HG03196 (cell line): ENCODE measurements around the gene FAM240A.

ENCODE experiments used
- ATAC-seq: cut with Tn5 transposase; IDR thresholded peaks from one replicate; pipeline ENCODE4 v1.9.1; 2021; ENCODE audit not compliant: unreplicated experiment

Gene FAM240A

DNA sequence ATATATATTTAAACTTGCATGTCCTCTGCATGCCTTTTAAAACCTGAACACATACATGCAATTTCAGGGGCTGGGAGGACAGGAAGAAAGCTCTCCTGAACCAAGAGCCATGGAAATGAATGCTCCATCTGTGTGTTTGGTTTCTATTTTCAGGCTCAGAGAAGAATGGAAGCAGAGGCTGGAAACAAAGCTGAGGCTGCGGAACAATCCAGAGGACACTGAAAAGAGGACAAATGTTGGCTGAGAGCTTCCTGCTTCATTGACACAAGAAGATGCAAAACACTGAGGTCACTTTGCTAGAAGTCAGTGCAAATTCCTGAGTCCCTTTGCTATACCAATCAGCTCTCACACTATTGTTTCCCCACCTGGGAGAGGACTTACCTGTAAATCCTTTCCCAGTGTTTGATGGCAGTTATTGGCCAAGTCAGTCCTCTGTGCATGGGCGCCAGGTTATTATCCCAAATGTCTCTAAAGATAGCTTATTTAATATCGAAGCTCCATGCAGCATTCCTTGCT lies 12.7 kb downstream of the FAM240A start:
- ATAC-seq, result no peak

DNA sequence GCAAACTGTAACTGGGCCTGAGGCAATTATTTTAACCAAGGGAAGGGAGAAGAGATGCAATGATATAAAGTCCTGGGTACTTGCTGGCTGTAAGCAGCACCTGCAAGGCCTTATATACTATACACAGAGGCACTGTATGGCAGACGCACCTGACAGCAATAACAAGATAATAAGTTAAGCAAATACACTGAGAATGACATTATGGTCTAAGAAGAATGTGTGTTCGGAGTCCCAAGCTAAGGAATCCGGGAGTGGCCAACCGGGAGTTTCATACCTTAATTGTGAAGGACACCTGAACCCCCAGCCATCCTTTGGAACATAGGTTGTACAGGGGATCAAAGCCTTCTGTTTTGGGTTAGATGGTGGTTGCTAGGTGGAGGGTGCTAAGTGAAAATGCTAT lies 13.7 kb downstream of the FAM240A start:
- ATAC-seq, result no peak

DNA sequence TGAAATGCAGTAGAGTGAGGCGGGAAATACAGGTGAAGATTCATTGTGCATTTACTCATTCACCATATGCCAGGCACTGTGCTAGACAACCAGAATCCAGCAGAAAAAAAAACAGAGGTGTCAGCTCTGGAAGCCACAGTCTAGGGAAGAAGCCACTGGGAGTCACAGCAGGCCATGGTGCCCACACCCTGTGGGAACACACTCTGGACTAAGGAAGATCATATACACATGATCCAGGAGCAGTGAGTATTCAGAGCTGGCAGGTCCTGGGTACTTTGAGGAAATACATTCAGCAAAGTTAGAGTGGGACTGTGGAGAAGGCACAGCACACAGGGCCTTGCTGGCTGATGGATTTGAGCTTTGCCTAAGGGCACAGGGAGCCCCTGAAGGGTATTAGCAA lies 14.8 kb downstream of the FAM240A start:
- no peak for ATAC-seq

DNA sequence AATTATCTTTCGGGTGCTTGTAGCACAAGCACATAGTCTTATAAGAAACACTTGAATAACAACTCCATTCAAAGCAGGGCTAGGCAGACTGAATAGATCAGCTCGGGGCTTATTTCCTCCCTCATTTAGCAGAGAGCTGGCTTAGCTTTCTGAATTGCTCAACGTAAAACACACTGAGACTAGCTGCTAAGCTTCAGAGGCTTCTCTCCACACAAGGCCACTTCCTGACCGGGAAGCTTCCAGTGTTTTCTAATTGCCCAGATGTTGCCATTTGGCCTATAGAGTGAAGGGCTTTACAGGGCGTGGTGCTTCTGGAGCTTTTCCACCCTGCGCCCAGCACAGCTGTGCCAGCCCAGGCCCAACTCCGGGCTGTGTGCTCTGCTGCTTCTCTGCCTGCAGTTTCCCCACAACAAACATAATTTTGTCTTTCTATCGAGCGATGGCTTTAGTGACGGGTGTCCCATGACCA lies 16.6 kb downstream of the FAM240A start:
- ATAC-seq, result no peak

DNA sequence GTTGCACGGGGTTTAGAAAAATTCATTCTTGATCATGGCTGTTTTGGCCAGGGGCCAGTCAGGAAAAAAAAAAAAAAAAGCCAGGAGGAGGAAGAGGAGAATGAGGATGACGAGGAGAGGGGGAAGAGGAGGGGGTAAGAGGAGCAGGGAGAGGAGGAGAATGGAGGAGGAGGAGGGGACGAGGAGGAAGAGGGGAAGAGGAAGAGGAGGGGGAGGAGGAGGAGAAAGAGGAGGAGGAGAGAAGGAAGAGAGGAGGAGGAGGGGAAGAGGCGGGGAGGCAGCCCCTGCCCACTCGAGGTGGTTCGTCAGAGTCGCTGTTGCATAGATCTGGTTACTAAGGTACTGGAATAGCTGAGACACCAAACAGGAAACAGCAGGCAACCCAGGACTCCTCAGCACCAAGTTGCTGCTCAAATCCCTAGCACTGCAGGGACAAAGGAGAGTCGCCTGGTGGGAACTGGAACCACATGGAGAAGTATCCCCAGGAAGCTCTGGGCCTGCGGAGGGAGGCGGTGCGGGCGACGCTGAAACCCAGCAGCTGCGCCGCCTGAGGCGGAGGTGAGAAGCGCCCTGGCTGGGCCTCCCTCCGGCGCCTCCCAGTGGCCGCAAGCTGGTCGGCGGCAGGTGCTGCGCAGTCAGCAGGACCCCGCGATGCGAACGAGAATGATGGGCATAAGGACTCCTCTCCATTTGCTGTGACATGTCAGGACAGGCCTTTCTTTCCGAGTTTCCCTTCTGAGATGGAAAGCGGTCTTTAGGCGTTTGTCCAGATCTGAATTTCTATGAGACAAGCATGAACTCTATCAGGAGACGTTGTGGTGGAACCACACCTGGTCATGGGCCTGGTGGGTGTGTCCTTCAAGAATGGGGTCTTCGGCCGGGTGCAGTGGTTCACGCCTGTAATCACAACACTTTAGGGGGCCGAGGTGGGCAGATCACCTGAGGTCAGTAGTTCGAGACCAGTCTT lies 17.5 kb downstream of the FAM240A start:
- ATAC-seq, result peak; percentile 88

DNA sequence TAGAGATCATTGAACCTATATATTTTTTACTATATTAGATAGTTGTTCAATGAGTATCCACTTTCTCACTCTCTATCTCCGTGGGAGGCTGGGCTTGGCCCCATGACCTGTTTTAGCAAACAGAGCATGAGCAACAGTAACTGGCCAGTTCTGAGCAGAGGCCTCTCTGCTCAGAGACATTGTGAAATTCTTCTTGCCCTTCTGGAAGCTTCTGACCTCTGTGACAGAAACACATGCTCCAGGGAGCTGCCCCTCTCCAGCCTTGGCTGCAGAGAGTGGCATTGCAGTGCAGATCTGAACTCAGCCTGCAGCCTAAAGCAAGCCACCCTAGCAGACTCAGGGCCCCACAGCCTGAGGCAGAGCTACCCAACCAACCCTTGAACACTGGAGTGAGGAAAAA lies 20.5 kb downstream of the FAM240A start:
- ATAC-seq, result no peak

DNA sequence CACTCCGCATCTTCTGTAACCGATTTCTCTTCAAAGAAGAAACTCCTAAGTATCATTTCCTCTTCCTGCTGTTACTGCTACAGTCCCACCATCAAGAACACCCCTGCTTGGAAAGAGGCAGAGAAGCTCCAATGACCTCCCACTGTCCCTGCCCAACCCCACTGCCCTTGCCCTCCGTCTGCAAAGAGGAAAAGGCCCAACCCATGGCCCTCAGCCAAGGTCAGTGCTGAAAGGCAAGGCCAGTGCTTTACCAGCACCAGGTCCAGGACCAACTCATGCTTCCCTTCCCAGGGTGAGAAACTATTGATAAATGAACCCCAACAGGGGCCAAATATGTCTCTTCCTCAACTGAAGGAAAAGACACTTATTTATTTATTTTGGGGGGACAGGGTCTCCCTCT lies 22.5 kb downstream of the FAM240A start:
- no peak for ATAC-seq

DNA sequence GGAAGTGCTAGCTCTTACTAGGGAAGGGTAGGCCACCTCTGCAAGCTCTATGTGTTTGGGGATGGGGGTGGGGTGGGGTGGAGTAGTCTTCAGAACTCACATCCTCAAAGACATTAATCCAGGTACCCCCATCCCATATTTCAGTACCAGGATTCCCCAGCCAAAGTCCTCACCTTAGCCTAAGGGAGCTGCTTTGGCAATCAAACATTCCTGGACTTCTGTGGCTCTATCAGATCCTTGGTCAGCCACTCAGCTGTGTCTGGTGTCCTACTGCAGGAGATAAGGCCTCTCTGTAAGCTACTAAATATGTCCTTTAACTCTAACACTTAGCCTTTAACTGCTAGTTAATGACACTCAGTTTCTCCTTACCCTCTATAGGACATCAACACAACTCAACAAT lies 26.9 kb downstream of the FAM240A start:
- ATAC-seq, result no peak

DNA sequence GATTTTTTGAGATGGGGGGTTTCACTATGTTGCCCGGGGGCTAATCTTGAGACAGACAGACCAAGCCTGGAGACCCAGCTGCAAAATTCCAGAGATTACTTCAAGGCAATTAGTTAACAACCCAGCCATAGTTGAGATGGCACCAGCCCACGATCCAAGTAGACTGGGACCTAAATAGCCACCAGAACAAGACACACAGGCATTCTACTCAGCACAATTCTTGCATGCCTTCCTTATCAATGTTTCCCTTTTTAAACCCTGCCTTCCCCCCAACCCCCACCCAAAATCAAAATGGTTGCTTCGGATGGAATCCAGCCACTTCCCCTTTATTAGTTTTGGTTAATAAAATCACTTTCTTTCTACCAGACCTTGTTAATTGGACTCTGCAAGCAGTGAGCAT lies 28.6 kb downstream of the FAM240A start:
- no peak for ATAC-seq

DNA sequence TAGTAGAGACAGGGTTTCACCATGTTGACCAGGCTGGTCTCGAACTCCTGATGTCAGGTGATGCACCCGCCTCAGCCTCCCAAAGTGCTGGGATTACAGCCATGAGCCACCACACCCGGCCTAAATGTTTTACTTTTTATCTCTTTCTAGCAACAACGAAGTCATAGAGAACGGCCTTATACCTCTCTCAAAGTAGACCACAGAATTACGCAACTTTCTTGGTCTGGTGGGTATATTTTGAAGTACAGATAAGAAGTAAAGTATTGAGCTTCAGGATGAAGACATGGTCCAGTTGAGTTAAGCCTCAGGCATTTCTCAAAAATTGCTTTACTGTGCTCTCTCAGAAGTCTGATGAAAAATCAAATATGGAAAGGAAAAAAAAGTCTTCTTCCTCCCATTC lies 30.6 kb downstream of the FAM240A start:
- no peak for ATAC-seq

DNA sequence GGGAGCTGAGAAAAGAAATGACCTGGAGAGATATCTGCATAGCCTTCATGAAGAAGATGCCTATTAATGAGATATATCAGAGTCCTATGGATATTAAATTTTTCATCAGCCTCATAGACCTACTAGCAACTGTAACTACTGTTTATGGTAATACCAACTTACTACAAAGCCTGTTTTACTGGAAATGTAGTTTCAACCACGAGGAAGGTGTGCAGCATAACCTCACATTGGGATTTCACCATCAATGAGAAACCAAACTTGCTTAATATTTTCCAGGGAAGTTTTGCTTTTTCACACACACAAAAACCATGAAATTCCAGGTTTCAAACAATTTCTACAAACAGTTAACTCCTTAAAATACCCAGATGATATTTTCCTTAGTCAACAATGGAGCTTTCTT lies 31.4 kb downstream of the FAM240A start:
- ATAC-seq, result no peak

DNA sequence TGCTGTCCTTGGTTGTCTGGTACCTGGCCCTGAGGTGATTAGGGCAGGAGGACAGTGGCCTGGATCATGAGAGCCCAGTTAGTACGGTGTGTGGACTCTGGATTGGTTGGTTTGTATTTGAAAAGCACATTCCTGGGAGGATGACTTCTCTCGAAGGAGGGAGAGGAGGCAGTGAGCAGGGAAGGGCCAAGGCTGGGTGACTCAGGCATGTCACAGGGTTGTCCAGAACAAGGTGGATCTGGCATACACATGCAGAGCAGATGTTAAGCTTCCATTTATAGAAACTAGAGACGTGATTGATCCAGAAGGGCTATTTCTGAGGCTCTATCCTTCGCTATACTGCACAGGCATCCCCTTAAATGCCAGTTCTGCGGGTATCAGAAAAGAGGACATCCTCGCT lies 34.4 kb downstream of the FAM240A start:
- ATAC-seq, result no peak

DNA sequence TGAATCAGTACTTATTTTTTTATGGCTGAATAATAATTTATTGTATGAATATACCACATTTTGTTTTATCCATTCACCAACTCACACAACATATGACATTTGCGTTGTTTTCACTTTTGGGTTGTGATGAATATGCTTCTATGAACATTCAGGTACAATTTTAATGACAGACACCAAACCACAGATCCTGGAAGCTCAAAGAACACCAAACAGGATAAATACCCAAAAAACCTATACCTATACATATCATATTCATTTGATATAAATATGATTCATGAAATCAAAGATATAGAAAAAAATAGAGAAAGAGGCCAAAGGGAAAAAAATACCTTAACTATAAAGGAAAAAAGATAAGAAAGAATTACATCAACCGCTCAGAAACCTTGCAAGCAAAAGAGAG lies 35.8 kb downstream of the FAM240A start:
- ATAC-seq, result no peak

DNA sequence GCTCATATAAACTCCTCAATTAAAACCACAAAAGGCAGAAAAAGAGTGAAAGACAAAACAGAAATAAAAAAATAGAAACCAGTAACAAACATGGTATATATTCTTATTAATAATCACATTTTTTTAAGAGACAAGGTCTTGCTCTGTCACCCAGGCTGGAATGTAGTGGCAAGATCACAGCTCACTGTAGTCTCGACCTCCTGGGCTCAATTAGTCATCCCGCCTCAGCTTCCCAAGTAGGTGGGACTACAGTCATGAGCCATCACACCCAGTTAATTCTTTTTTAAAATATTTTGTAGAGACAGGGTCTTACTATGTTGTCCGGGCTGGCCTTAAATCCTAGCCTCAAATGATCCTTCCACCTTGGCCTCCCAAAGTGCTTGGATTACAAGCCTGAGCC lies 37.1 kb downstream of the FAM240A start:
- no peak for ATAC-seq

DNA sequence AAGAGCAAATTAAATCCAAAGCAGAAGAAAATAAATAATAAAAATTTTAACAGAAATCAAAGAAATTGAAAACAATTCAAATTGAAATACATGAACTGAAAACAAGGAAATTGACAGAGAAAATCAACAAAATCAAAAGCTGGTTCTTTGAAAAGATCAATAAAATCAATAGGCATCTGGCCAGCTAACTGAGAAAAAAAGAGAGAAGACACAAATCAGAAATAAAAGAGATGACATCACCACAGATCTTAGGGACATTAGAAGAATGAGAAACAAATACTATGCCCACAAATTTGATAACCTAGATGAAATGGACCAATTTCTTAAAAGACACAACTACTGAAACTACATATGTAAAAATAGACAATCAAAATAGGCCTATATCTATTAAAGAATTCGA lies 38.8 kb downstream of the FAM240A start:
- no peak for ATAC-seq

DNA sequence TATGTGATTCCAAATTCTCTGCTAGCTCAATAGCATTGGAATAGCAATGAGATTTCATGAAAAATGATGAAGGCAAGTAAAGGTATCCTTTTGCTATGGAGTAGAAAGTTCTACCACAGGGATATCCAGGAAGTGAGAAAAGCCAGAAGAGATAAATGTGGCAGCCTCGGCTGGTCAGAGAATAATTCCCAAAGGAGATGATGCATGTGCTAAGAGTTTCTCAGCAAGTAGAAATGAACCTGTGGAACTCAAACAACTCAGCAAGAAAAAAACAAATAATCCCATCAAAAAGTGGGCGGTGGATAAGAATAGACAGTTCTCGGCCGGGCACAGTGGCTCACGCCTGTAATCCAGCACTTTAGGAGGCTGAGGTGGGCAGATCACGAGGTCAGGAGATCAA lies 42.9 kb downstream of the FAM240A start:
- ATAC-seq, result no peak

DNA sequence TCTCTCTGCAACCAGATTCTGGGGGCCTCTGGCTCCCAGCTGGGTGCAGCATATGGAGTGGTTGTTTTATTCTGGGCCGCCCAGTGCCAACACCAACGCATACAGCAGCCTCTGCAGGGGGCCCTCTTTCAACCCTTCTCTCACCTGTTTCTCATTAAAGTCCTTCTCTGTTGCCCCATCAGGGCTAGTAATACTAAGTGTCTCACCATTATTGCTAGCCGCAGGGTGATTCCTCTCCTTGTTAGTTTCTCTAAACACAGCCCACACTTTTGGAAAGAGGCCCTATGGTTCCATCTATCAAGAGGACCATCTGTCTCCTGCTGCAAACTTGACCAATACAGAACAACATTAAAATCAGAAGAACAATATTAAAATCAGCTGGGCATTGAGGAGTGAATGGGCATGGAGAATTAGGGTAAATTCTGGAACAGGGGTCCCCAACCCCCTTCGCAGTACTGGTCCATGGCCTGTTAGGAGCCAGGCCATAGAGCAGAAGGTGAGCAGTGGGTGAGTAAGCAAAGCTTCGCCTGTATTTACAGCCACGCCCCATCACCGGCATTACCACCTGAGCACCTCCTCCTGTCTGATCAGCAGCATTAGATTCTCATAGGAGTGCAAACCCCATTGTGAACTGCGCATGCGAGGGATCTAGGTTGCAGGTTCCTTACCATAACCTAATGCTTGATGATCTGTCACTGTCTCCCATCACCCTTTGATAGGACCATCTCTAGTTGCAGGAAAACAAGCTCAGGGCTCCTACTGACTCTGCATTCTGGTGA lies 44.6 kb downstream of the FAM240A start:
- no peak for ATAC-seq

DNA sequence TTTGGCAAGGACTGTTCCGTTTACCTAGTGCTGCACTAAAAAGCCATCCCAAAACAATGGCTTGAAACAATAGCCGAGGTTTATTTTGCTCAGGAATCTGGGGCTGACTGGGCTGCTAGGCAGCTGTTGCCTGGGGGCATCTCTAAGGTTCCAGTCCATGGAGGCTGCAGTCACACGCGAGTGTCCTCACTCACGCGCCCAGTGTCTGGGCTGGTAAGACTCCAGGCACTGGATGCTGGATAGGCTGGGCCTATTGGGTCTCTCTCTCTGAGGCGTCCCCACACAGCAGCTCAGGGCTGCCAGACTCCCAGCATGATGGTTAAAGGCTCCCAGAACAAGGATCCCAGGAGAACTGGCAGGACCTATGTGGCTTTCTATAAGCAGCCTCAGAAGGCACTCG lies 47.0 kb downstream of the FAM240A start:
- no peak for ATAC-seq

DNA sequence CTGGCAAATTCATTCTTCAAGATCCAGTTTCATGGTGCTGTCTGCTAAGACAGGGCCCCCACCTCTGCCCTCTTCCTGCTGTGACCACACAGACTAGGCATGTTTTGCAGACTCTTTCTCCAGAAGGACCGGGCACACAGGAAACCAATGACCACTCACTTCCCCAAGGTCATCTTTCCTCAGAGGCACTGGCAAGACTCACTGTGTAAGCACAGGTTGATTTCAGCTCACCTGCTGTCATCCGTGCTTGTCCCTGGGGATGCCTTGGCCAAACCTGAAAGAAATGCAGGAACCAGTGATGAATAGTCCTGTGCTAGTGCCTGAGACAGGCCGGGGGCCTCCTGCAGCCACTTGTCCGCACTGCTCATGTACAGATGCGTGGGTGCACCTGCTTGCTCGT lies 47.7 kb downstream of the FAM240A start:
- ATAC-seq, result no peak

DNA sequence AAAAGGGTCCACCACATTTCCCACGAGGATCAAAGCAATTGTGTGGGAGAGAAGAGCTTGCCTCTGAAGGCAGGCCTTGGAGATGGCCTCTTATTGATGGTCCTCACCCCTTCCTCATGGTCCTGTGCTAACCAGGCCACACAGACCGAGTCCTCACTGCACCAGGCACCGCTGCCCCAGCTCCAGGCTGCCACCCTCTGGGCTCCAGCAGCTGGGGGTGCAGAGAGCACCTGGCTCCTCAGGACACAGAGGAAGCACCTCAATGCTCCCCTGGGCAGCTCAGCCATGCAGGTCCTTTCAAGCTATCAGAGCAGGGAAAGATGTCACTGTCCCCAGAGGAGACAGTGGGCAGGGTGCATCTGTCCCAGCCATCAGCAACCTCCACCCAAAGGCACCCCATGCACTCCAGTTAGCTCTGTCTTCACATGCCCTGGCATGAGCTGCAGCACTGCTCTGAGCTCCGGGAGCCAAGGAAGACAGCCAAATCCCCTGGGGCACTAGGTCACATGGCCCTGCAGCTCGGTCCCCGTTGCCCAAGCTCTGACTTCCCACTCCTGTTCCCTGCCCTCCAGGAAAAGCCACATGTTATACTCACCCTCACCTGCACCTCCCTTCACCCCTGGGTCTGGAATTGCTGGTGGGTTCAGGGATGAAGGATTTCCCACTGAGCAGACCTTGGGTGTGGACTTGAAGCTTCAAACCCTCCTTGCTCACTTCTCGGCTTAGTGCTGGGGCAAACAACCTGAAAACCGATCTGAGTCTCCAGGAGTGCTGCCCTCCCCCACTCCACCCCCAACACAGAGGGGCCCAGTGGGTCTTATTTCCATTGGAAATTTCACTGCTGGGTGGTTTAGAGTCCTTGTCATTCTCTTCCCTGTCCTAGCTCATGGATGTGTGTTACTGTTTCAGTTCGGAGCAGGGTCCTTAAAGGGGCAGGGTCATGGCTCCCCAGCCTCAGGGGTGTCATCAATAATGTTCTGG lies 48.5 kb downstream of the FAM240A start:
- ATAC-seq, result no peak
